A673 (cell line): Measurements from ENCODE around the gene SUSD2. TPM values are rescaled to one million over a fixed set of nuclear protein-coding genes. Genes with fewer than 3 reads are reported as not detected.

ENCODE experiments used
- BruUV-seq: library from RNA; stranded (reverse); fragments of 400-500 nt; replicated peaks from 2 replicates; lab custom pipeline; 2021; lab: Mats Ljungman, UMichigan
- CTCF ChIA-PET: fragments of 300-600 bp; sonication (Branson Sonifier 250); formaldehyde crosslinking; loops from one replicate; lab custom pipeline; 2022; ENCODE audit warnings: antibody characterized with exemption; lab: Charles Lee
- POLR2A ChIA-PET: fragments of 300-600 bp; sonication (Branson Sonifier 250); formaldehyde crosslinking; loops from one replicate; lab custom pipeline; 2022; ENCODE audit warnings: antibody characterized with exemption; ENCODE audit not compliant: low non-redundant PET; lab: Charles Lee
- DNase-seq: peaks from one replicate; pipeline ENCODE4 v3.0.0-alpha.2; 2015; ENCODE audit warnings: low spot score
- H3K27ac ChIP-seq: fragments of 200-600 bp; sonication (generic); 2 replicates; pipeline ENCODE4 v1.5.1; 2016; ENCODE audit warnings: mixed run types, low read depth, mild to moderate bottlenecking, mixed read lengths, antibody characterized with exemption, low read length; ENCODE audit not compliant: poor library complexity, severe bottlenecking
- H3K27me3 ChIP-seq: fragments of 200-600 bp; sonication (generic); replicated peaks from 2 replicates; pipeline ENCODE4 v1.6.1; 2017; ENCODE audit warnings: mixed run types, low read depth, mild to moderate bottlenecking, mixed read lengths, antibody characterized with exemption, low read length; ENCODE audit not compliant: insufficient read depth, poor library complexity
- H3K36me3 ChIP-seq: fragments of 200-600 bp; sonication (generic); 2 replicates; pipeline ENCODE4 v1.6.1; 2016; ENCODE audit warnings: mixed run types, mild to moderate bottlenecking, mixed read lengths, antibody characterized with exemption, low read length; ENCODE audit not compliant: insufficient read depth, poor library complexity, severe bottlenecking
- H3K4me1 ChIP-seq: fragments of 200-600 bp; sonication (generic); 2 replicates; pipeline ENCODE4 v1.6.1; 2017; ENCODE audit warnings: mixed run types, mild to moderate bottlenecking, mixed read lengths, antibody characterized with exemption, low read length; ENCODE audit not compliant: insufficient read depth, poor library complexity, severe bottlenecking
- H3K4me3 ChIP-seq: fragments of 200-600 bp; sonication (generic); 2 replicates; pipeline ENCODE4 v1.5.1; 2016; ENCODE audit warnings: low read depth, mixed run types, mild to moderate bottlenecking, mixed read lengths, low read length; ENCODE audit not compliant: poor library complexity, severe bottlenecking
- H3K9me3 ChIP-seq: fragments of 200-600 bp; sonication (generic); 2 replicates; pipeline ENCODE4 v1.6.1; 2016; ENCODE audit warnings: mixed run types, low read depth, mild to moderate bottlenecking, mixed read lengths, antibody characterized with exemption, low read length; ENCODE audit not compliant: poor library complexity, severe bottlenecking
- CTCF ChIP-seq: fragments of 300-800, 200-600 bp; sonication (generic); conservative IDR thresholded peaks from 2 replicates; pipeline ENCODE4 v1.5.1; 2017; ENCODE audit warnings: low read depth, mild to moderate bottlenecking, antibody characterized with exemption, low read length, moderate library complexity, mixed read lengths
- EZH2 ChIP-seq: fragments of 200-600 bp; sonication (generic); IDR thresholded peaks from 2 replicates; pipeline ENCODE4 v1.6.1; 2017; ENCODE audit warnings: borderline replicate concordance, low read depth, mild to moderate bottlenecking, mixed read lengths, antibody characterized with exemption, low read length; ENCODE audit not compliant: poor library complexity, severe bottlenecking
- intact Hi-C: fragments of 100-400 bp; cut with micrococcal nuclease; formaldehyde crosslinking; loops from one replicate; pipeline ENCODE4 v1.10.0; 2022; ENCODE audit not compliant: unreplicated experiment
- total RNA-seq: library from RNA; stranded (reverse); gene quantifications from 2 replicates; pipeline ENCODE4 v1.2.3, GENCODE V29; 2021

SUSD2 gene
- total RNA-seq, 1 experiment from 2014 or later, result 1.3 TPM

- CTCF ChIA-PET, result interaction anchor here (0.7 to 1.4 kb wide), 3 partner anchors 9 to 257 kb away, joined by 4 to 11 read pairs (median 4); no protein-coding TSS in a partner anchor
- TF ChIP-seq CTCF, result no peak
- no peak for TF ChIP-seq EZH2
- Histone ChIP-seq H3K27me3 (no peaks in the 10 kb centered on the region), H3K4me3 (no peak overlapping the region), H3K9me3 (no peaks in the 10 kb centered on the region), H3K4me1 (peaks cover 23% of the 10 kb centered on the region), H3K36me3 (no peaks in the 10 kb centered on the region), H3K27ac (peak overlapping the region; percentile 77)
- intact Hi-C loops, result no loop called here
- POLR2A ChIA-PET, result no interaction called here
- BruUV-seq, result no TSS peak
- peak; percentile 31 for DNase-seq
These were observed 35.1 kb upstream of the SUSD2 start for GRCh38 chr22:24146194-24146616.

GRCh38 chr22:24146791-24147353 lies 34.4 kb upstream of the SUSD2 start:
- no peaks in the 10 kb centered on the region for H3K27me3 ChIP-seq
- H3K27ac ChIP-seq, result peak overlapping the region; percentile 77
- H3K4me1 ChIP-seq, result peaks cover 23% of the 10 kb centered on the region
- BruUV-seq, result no TSS peak
- no peak overlapping the region for H3K4me3 ChIP-seq
- H3K9me3 ChIP-seq, result no peaks in the 10 kb centered on the region
- CTCF ChIA-PET, result interaction anchor here (0.7 to 1.4 kb wide), 3 partner anchors 9 to 258 kb away, joined by 4 to 11 read pairs (median 4); no protein-coding TSS in a partner anchor
- H3K36me3 ChIP-seq, result no peaks in the 10 kb centered on the region
- no peak for TF ChIP-seq CTCF
- no peak for TF ChIP-seq EZH2
- intact Hi-C loops, result no loop called here
- POLR2A ChIA-PET, result no interaction called here
- DNase-seq, result peak; percentile 56

- DNase-seq, result no peak
- ChIA-PET CTCF (no interaction called here), POLR2A (no interaction called here)
- Histone ChIP-seq H3K27ac (peak overlapping the region; percentile 65), H3K36me3 (no peaks in the 10 kb centered on the region), H3K4me1 (peaks cover 23% of the 10 kb centered on the region), H3K27me3 (no peaks in the 10 kb centered on the region), H3K9me3 (no peaks in the 10 kb centered on the region), H3K4me3 (no peak overlapping the region)
- TF ChIP-seq CTCF (no peak), EZH2 (no peak)
- intact Hi-C loops, result no loop called here
- no TSS peak for BruUV-seq
These were observed 33.6 kb upstream of the SUSD2 start for GRCh38 chr22:24147666-24148065.
